C4-2B (cell line): ENCODE data around the gene GCK.

Source experiments
- H3K27ac ChIP-seq: fragments of 450-650 bp; 2 replicates; pipeline ENCODE4 v1.5.1; 2017
- CTCF ChIP-seq: fragments of 450-650 bp; conservative IDR thresholded peaks from 2 replicates; pipeline ENCODE4 v1.5.1; 2017; ENCODE audit warnings: mild to moderate bottlenecking
- ZFX ChIP-seq: fragments of 450-650 bp; IDR thresholded peaks from 2 replicates; pipeline ENCODE4 v1.6.1; 2017

The GCK gene

GRCh38 chr7:44217852-44218402 is 28.7 kb upstream of the GCK start:
- H3K27ac ChIP-seq = no peak overlapping the region
- TF ChIP-seq ZFX = no peak
- no peak for TF ChIP-seq CTCF

- TF ChIP-seq ZFX (no peak), CTCF (no peak)
- peak overlapping the region; percentile 11; the same call in 1 of the 2 replicates for H3K27ac ChIP-seq
These were observed 28.0 kb upstream of the GCK start for GRCh38 chr7:44217223-44217714.

DNA sequence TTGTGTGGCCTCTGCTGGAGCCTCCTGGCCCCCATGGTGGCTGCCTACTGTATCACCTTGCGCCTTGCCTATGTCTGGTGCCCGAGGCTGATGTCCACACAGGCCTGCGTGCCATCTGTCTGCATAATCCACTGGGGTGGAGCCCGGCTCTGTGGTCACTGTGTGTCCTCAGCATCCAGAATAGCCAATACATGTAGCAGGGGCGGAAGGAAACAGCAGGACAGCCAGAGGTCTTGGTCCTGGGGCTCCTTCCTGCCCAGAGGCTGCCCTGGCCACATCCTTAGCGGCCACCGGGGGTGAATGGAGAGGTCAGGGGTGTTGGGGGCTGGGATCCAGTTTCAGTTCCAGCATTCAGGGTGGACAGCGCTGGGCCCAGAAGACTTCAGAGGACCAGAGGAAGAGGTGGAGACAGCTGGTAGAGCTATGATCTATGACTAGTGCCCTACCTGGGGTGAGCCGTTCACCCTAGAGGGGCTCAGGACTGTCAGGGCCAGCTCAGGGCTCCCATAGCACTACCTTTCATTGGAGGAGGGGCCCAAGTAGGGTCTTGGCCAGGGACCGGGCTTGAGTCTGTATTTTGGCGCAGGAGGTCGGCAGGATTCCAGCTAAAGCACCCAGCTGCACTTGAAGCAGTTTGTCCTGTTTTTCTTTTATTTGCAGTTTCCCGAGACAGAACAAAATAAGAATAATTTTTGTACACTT is 27.4 kb upstream of the GCK start:
- TF ChIP-seq CTCF = no peak
- TF ChIP-seq ZFX = no peak
- H3K27ac ChIP-seq = peak overlapping the region; percentile 11; the same call in 1 of the 2 replicates

- H3K27ac ChIP-seq = no peak overlapping the region; the same call in 1 of the 2 replicates
- TF ChIP-seq ZFX = peak; percentile 19; the same call in 1 of the 2 replicates
- TF ChIP-seq CTCF = no peak
These were observed 26.8 kb upstream of the GCK start for GRCh38 chr7:44216019-44216418.

DNA sequence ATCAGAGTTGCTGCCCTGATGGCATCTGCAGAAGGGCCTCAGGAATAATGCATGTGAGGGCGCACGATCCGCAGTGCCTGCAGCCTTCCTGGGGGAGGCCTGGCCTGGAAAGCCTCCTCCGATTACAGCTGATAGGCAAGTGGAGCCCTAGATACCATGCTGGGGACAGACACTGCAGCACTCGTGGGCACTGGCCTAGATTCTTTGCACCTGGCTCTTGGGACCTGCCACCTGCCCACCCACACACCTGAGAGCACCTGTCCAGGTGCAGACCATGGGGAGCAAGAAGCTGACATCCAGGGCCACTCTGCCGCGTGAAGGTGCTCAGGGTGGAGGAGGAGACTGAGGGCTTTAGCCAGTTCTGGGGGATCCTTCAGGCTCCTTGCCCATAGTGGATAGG is 26.3 kb upstream of the GCK start:
- TF ChIP-seq ZFX = no peak
- TF ChIP-seq CTCF = no peak
- no peak overlapping the region for H3K27ac ChIP-seq

- no peak overlapping the region for H3K27ac ChIP-seq
- TF ChIP-seq CTCF (no peak), ZFX (no peak)
These were observed 24.7 kb upstream of the GCK start for GRCh38 chr7:44213877-44214388.

DNA sequence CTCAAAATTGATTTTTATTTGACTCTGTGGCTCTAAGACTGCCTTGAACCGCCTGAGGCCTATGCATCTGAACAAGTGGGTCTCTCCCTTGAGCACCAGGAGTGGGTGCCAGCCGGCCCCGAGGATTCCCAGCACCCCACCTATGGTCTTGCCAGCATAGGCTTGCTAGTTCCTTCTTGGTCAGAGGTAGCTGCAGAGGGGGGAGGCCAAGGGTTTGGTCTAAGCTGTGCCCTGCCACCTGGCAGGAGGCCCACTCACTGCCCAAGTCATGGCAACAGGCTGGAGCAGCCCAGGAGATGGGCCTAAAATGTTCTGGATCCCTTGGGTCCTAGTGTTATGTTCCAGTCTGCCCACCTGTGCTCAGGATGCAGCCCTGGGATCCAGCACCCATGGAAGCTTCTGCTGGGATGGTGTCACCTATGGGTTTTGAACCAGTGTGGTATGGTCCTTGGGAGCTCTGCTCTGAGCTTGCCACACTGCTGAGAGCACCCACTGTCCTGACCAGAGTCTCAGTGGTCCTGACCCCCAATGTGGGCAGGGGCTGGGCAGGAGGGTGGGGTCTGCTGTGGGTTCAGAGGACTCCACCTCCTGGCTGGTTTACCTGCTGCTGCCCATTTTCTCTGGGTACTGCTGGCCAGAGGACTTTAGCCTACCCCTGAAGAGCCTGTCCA is 24.1 kb upstream of the GCK start:
- TF ChIP-seq CTCF = no peak
- TF ChIP-seq ZFX = no peak
- no peak overlapping the region for H3K27ac ChIP-seq
